ENCODE data around the gene TBX2. TPM values are rescaled to one million over a fixed set of nuclear protein-coding genes. Genes with fewer than 3 reads are reported as not detected.

Gene TBX2
- total and polyA plus RNA-seq, 2 donors, result 2.1 to 3.2 TPM

DNA sequence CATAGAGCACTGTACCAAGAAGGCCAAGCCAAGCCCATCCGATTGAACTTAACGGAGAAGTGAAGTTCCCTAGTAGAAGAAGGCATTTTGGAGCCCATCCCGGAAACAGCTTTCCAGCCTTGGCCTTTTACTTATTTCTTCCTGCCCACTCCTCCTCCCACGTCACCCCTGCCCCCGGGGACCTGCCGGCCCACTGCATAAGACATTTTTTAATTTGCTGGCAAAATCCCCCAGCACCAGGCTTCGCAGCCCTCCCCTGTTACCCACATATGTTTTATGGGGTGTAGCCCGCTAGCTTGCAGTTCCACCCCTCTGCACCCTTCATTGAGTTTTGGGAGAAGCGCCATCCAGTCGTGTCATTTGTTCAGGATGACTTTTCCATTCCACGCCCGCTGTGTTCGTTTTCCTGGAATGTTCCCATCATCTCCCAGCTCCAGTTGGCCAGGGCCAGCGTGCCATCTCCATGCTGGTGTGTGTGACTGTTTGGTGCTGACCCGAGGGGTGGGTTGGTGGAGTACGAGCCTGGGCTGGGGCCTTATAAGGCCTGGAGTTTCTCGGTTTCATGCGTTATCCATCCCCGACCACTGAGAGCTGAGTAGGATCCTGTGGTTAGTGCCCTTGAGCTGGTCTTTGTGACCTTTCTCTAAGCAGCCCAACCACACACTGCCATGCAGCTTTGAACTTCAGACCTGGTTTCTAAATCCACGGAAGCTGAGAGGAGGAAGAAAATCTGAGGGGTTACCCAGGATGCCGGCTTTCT is 20.0 kb upstream of the TBX2 start:
- no peaks in the 10 kb centered on the region for H3K27me3 ChIP-seq (ENCODE audit: control insufficient read depth in 2 of 2, insufficient read depth in 1 of 2, low read length in 1 of 2)
- no peak overlapping the region for H3K27ac ChIP-seq (ENCODE audit: low read depth in 1 of 2, low read length in 1 of 2)
- no peaks in the 10 kb centered on the region for H3K4me1 ChIP-seq (ENCODE audit: control insufficient read depth in 2 of 2, insufficient read depth in 2 of 2, low read length in 2 of 2)
- no peak for DNase-seq (ENCODE audit: low read depth in 6 of 9, low spot score in 9 of 9)
- H3K9me3 ChIP-seq (ENCODE audit: control insufficient read depth in 2 of 2, insufficient read depth in 1 of 2, low read length in 1 of 2), result no peaks in the 10 kb centered on the region
- no peak overlapping the region for H3K4me3 ChIP-seq (ENCODE audit: low read length in 2 of 2)
- 97% methylated on average over 21 of the region's 21 CpGs for WGBS
- H3K36me3 ChIP-seq (ENCODE audit: control insufficient read depth in 2 of 2, insufficient read depth in 2 of 2, low read length in 1 of 2), result no peaks in the 10 kb centered on the region

DNA sequence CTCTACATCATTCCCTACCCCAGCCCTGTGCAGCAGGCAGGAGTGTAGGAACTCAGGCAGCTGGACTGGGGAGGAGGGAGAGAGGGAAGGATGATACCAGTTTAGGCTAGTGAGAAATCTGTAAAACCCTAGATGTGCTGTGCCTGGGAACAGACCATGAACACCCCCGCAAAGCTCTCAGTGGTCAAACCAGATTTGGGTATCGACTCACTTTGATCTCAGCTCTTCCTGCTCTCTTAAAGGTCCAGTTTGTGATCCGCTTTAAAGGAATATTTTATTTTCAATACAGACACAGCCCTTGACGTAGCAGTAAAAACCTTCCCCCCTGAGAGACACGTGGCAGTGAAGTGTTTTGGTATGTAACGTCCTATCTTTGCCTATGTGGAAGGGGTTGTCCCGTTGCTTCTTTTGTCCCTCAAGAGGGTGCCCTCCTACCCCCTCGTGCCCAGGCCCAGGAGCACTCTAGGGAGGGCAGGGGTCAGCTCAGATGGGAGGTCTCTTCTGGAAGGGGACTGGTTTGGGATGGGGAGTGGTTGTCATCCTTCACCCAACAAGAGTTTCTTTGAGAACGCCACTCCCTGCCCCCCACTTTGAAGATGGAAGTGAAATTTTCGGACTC is 19.3 kb upstream of the TBX2 start:
- no peaks in the 10 kb centered on the region for H3K9me3 ChIP-seq (ENCODE audit: control insufficient read depth in 2 of 2, insufficient read depth in 1 of 2, low read length in 1 of 2)
- H3K4me3 ChIP-seq (ENCODE audit: low read length in 2 of 2), result no peak overlapping the region
- WGBS, result 94% methylated on average over 10 of the region's 10 CpGs
- H3K4me1 ChIP-seq (ENCODE audit: control insufficient read depth in 2 of 2, insufficient read depth in 2 of 2, low read length in 2 of 2), result no peaks in the 10 kb centered on the region
- H3K36me3 ChIP-seq (ENCODE audit: control insufficient read depth in 2 of 2, insufficient read depth in 2 of 2, low read length in 1 of 2), result no peaks in the 10 kb centered on the region
- H3K27me3 ChIP-seq (ENCODE audit: control insufficient read depth in 2 of 2, insufficient read depth in 1 of 2, low read length in 1 of 2), result no peaks in the 10 kb centered on the region
- no peak overlapping the region for H3K27ac ChIP-seq (ENCODE audit: low read depth in 1 of 2, low read length in 1 of 2)
- no peak for DNase-seq (ENCODE audit: low read depth in 6 of 9, low spot score in 9 of 9)

DNA sequence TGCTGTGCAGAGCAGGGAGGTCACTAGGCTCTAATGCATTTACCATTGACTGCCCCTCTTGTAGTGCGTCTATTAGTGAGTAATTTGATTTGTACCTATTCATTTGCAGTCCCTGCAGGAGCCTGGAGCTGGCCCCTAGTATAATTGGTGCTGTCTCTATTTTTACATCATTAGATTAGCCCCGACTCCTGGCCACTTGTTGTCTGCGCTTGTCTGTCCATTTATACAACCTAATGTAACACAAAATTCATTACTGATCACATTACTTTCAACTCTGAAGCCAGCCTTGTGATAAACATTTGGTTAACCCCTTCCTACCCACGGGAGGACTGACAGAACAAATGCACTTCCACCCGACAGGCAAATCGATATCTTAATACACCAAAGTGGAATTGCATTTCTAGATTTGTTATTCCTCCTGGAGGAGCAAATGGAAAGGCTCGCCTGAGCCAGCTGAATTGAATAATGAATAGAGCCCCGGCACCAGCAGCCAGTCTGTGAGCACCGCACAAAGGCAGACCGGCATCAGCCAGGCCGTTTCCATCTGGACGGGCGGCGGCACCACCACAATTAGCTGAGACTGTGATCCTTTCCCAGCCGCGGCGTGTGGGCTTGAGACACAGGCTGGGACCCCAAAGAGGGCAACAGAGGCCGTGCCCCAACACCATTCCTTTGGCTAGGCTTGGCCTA is 18.7 kb upstream of the TBX2 start:
- Histone ChIP-seq H3K4me1 (ENCODE audit: control insufficient read depth in 2 of 2, insufficient read depth in 2 of 2, low read length in 2 of 2) (no peaks in the 10 kb centered on the region), H3K36me3 (ENCODE audit: control insufficient read depth in 2 of 2, insufficient read depth in 2 of 2, low read length in 1 of 2) (no peaks in the 10 kb centered on the region), H3K4me3 (ENCODE audit: low read length in 2 of 2) (no peak overlapping the region), H3K9me3 (ENCODE audit: control insufficient read depth in 2 of 2, insufficient read depth in 1 of 2, low read length in 1 of 2) (no peaks in the 10 kb centered on the region), H3K27me3 (ENCODE audit: control insufficient read depth in 2 of 2, insufficient read depth in 1 of 2, low read length in 1 of 2) (no peaks in the 10 kb centered on the region), H3K27ac (ENCODE audit: low read depth in 1 of 2, low read length in 1 of 2) (no peak overlapping the region)
- DNase-seq (ENCODE audit: low read depth in 6 of 9, low spot score in 9 of 9), result no peak
- 95% methylated on average over 18 of the region's 18 CpGs for WGBS

DNA sequence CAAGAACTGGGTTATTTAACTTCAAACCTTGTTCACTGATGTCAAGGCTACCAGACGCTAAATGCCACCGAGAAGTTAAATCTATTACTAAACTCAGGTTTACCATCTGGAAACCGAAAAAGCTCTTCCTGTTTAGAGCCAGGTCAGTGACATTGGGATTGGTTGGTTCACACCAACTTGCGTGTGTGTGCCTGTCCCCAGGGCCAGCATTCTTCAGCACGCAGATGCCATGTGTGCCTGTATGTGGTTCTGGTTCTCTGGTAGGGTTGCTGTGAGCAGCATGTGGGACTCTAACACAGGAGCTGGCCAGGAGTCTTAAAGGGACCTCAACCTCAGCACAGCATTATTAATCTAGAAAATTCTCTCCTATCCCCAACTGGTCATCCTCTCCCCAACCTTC is 18.1 kb upstream of the TBX2 start:
- Histone ChIP-seq H3K27ac (ENCODE audit: low read depth in 1 of 2, low read length in 1 of 2) (no peak overlapping the region), H3K9me3 (ENCODE audit: control insufficient read depth in 2 of 2, insufficient read depth in 1 of 2, low read length in 1 of 2) (no peaks in the 10 kb centered on the region), H3K27me3 (ENCODE audit: control insufficient read depth in 2 of 2, insufficient read depth in 1 of 2, low read length in 1 of 2) (no peaks in the 10 kb centered on the region), H3K4me1 (ENCODE audit: control insufficient read depth in 2 of 2, insufficient read depth in 2 of 2, low read length in 2 of 2) (no peaks in the 10 kb centered on the region), H3K36me3 (ENCODE audit: control insufficient read depth in 2 of 2, insufficient read depth in 2 of 2, low read length in 1 of 2) (no peaks in the 10 kb centered on the region), H3K4me3 (ENCODE audit: low read length in 2 of 2) (no peak overlapping the region)
- WGBS, result 97% methylated on average over 5 of the region's 5 CpGs
- DNase-seq (ENCODE audit: low read depth in 6 of 9, low spot score in 9 of 9), result no peak

DNA sequence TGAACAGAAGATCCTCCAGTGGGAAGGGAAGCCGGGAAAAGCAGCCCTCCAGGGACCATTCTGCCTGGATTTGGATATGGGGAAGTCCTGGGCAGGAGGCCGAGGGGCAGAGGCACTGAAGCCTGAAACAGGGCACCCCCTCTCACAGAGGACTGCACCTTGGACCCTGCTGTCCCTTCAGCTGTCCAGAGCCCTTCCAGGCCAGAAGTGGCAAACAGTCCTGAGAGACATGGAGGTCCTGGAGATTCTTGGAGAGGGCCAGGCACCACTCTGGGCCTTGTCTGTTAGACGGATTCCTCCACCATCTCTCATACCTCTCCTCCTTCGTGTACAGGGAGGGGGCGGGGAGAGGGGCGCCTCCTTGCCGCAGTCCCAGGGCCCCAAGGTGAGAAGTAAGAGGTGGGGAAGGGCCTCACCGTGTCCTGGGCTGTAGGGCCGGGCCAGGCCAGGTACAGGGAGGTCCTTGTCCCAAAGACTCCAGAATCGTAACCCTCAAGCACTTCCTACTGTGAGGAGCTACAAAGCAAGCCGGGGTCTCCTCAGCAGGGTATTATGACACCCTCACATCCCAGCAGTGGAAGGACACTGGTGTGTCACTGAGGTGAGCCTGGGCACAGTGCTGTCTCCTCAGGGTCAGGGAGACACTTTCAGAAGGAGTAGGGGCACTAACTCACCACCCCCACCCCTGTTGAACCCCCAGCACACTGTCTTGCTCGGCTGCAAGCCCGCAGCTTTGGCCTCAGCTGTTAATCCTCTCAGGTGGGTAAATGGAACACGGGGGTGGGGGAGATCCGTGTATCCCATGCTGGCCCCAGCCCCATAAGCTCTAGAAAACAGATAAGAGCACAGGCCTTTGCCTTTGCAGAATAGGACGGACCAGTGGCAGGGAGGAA is 16.6 kb upstream of the TBX2 start:
- no peaks in the 10 kb centered on the region for H3K4me1 ChIP-seq (ENCODE audit: control insufficient read depth in 2 of 2, insufficient read depth in 2 of 2, low read length in 2 of 2)
- no peak for DNase-seq (ENCODE audit: low read depth in 6 of 9, low spot score in 9 of 9)
- H3K27me3 ChIP-seq (ENCODE audit: control insufficient read depth in 2 of 2, insufficient read depth in 1 of 2, low read length in 1 of 2), result no peaks in the 10 kb centered on the region
- H3K36me3 ChIP-seq (ENCODE audit: control insufficient read depth in 2 of 2, insufficient read depth in 2 of 2, low read length in 1 of 2), result no peaks in the 10 kb centered on the region
- 96% methylated on average over 16 of the region's 16 CpGs for WGBS
- H3K9me3 ChIP-seq (ENCODE audit: control insufficient read depth in 2 of 2, insufficient read depth in 1 of 2, low read length in 1 of 2), result no peaks in the 10 kb centered on the region
- H3K4me3 ChIP-seq (ENCODE audit: low read length in 2 of 2), result no peak overlapping the region
- H3K27ac ChIP-seq (ENCODE audit: low read depth in 1 of 2, low read length in 1 of 2), result no peak overlapping the region

DNA sequence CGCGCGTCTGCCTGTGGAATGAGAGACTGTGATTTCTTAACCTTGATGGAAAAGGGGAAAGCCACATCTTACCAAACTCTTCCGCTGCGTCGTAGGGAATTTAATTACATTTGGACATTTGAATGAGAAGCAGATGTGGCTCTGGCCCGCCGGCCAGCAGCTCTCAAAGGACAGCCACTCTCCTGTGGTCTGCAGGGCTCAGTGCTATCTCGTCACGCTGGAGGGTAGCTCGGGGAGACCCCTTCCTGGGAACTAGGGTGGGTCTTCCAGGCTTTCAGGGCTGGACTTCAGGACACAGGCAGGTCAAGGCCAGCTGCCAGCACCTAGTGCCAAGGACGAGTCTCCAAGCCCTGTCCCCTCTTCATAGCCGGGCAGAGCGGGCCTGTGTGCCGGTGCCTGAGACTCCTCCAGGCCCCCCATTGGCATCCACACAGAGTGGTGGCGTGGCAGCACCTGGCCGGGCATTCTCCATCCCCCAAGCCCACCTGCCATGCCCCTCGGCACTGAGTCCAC is 15.9 kb upstream of the TBX2 start:
- DNase-seq (ENCODE audit: low read depth in 6 of 9, low spot score in 9 of 9), result no peak
- Histone ChIP-seq H3K27ac (ENCODE audit: low read depth in 1 of 2, low read length in 1 of 2) (no peak overlapping the region), H3K27me3 (ENCODE audit: control insufficient read depth in 2 of 2, insufficient read depth in 1 of 2, low read length in 1 of 2) (no peaks in the 10 kb centered on the region), H3K9me3 (ENCODE audit: control insufficient read depth in 2 of 2, insufficient read depth in 1 of 2, low read length in 1 of 2) (no peaks in the 10 kb centered on the region), H3K4me3 (ENCODE audit: low read length in 2 of 2) (no peak overlapping the region), H3K4me1 (ENCODE audit: control insufficient read depth in 2 of 2, insufficient read depth in 2 of 2, low read length in 2 of 2) (no peaks in the 10 kb centered on the region), H3K36me3 (ENCODE audit: control insufficient read depth in 2 of 2, insufficient read depth in 2 of 2, low read length in 1 of 2) (no peaks in the 10 kb centered on the region)
- WGBS, result 95% methylated on average over 18 of the region's 18 CpGs

DNA sequence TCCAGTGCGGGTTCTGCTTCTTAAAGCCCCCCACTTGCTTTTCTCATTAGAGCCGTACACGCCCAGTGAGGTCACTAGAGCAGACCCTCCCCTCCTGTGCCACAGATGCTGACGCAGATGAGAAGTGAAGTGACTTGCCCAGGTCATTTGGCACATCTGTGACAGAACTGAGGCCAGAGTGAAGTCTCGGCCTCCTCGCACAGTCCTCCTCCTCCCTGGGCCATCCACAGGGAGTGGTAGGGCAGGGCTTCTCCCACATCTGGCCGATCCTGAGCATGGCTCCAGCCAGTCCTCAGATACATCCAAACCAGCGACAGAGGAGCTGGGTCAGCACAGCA is 15.3 kb upstream of the TBX2 start:
- Histone ChIP-seq H3K27ac (ENCODE audit: low read depth in 1 of 2, low read length in 1 of 2) (no peak overlapping the region), H3K36me3 (ENCODE audit: control insufficient read depth in 2 of 2, insufficient read depth in 2 of 2, low read length in 1 of 2) (no peaks in the 10 kb centered on the region), H3K9me3 (ENCODE audit: control insufficient read depth in 2 of 2, insufficient read depth in 1 of 2, low read length in 1 of 2) (no peaks in the 10 kb centered on the region), H3K27me3 (ENCODE audit: control insufficient read depth in 2 of 2, insufficient read depth in 1 of 2, low read length in 1 of 2) (peaks cover 0 to 1% of the 10 kb centered on the region in 2 donors), H3K4me1 (ENCODE audit: control insufficient read depth in 2 of 2, insufficient read depth in 2 of 2, low read length in 2 of 2) (no peaks in the 10 kb centered on the region), H3K4me3 (ENCODE audit: low read length in 2 of 2) (no peak overlapping the region)
- no peak for DNase-seq (ENCODE audit: low read depth in 6 of 9, low spot score in 9 of 9)
- WGBS, result 97% methylated on average over 8 of the region's 8 CpGs

DNA sequence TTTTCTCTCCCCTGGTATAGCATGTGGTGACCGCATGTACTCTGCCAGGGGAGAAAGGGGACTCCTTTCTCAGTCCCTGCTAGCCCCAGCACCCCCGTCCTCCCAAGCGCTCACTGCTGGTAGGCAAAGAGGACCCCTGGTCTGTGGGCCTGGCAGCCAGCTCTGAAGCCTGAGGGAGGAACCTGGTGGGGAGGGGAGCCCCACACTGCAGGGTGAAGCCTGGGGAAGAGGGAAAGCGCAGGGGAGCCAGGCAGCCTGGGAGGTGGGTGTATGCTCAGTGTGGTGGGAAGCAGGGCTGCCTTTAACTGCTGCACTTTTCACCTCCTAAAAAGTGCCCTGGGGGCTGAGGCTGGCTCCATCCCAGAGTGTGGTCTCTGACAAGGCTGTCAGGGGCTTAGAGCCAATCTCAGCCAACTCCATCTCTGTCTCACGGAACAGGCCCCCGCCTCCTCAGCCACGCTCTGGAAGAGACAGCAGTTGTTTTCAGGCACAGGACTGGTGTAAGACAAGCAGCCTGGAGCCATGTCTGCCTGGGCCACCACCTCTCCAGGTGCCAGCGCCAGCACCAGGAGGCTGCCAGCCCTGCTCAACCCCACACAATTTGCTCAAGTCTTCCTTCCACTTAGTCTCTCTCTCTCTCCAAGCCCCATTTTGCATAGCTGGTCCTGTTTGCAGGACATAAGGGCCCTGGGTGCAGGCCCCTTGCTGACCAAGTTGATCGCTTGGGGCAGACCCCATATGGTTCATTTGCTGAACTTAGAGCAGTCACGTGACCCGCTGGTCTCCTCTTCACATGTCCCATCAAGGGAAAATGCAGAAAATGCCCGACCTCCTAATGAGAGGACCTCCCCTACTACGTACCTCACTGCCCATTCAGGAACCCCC is 14.7 kb upstream of the TBX2 start:
- WGBS, result 96% methylated on average over 13 of the region's 13 CpGs
- peaks cover 0 to 2% of the 10 kb centered on the region in 2 donors for H3K4me1 ChIP-seq (ENCODE audit: control insufficient read depth in 2 of 2, insufficient read depth in 2 of 2, low read length in 2 of 2)
- H3K4me3 ChIP-seq (ENCODE audit: low read length in 2 of 2), result no peak overlapping the region
- H3K36me3 ChIP-seq (ENCODE audit: control insufficient read depth in 2 of 2, insufficient read depth in 2 of 2, low read length in 1 of 2), result no peaks in the 10 kb centered on the region
- H3K27ac ChIP-seq (ENCODE audit: low read depth in 1 of 2, low read length in 1 of 2), result no peak overlapping the region
- peaks cover 0 to 8% of the 10 kb centered on the region in 2 donors for H3K27me3 ChIP-seq (ENCODE audit: control insufficient read depth in 2 of 2, insufficient read depth in 1 of 2, low read length in 1 of 2)
- H3K9me3 ChIP-seq (ENCODE audit: control insufficient read depth in 2 of 2, insufficient read depth in 1 of 2, low read length in 1 of 2), result no peaks in the 10 kb centered on the region
- no peak for DNase-seq (ENCODE audit: low read depth in 6 of 9, low spot score in 9 of 9)

Data from thymus (tissue), 11 donors.